Memory B cell (primary cell): ENCODE data around the gene ZNRF1.
A peak's percentile ranks its signal among the peaks of the same experiment; 100 is the strongest.

Experiments used
- ATAC-seq: fragments of 150-1000 bp; cut with Tn5 transposase; 2 replicates; pipeline ENCODE4 v1.10.0; 2021; ENCODE audit warnings: low read depth, mild to moderate bottlenecking, moderate library complexity
- DNase-seq, 2 donors: peaks; one replicate each; pipeline ENCODE4 v3.0.0; 2022; ENCODE audit warnings: low spot score in 2 of 2
- H3K27ac Mint-ChIP-seq: one replicate; pipeline ENCODE4 v1.8.0; 2022; ENCODE audit warnings: mild to moderate bottlenecking, moderate library complexity, mixed read lengths
- H3K27me3 Mint-ChIP-seq: one replicate; pipeline ENCODE4 v1.8.0; 2022; ENCODE audit warnings: mixed read lengths
- H3K36me3 Mint-ChIP-seq: one replicate; pipeline ENCODE4 v1.8.0; 2022; ENCODE audit warnings: mild to moderate bottlenecking, mixed read lengths
- H3K4me1 Mint-ChIP-seq: one replicate; pipeline ENCODE4 v1.8.0; 2022; ENCODE audit warnings: mixed read lengths
- H3K4me3 Mint-ChIP-seq: one replicate; pipeline ENCODE4 v1.8.0; 2022; ENCODE audit warnings: mild to moderate bottlenecking, moderate library complexity, mixed read lengths
- H3K9me3 Mint-ChIP-seq: one replicate; pipeline ENCODE4 v1.8.0; 2022; ENCODE audit warnings: mixed read lengths

Gene ZNRF1

DNA sequence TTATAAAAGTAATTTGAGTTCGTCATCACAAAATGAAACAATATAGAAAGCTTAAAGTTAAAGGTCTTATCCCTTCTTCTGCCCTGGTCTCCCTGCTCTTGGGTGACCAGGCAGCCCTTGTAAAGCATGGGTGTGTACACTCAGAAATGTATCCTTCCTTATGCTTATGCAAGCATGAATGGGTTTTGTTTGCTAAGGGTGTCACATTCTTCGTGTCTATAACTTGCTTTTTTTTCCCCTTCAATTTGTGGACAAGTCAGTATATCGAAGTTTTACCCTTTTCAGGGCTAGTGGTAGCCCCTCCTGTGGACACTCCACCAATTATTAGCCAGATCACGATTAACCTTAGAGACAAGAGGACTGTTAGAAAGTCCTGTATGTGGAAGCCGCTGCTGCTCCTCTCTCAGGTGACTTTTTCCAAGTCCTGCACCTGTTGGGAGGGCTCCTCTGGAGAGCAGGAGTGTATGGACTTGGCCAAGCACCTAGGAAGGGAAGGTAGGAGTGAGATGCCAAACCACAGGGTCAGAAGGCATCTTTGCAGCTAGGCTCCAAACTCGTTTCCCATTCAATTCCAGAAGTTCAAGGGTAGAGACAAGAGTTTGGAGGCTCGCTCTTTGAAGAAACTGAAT is 66.8 kb downstream of the ZNRF1 start:
- no peak overlapping the region for H3K4me3 Mint-ChIP-seq
- no peak overlapping the region for H3K27ac Mint-ChIP-seq
- no peaks in the 10 kb centered on the region for H3K9me3 Mint-ChIP-seq
- ATAC-seq (no peak), DNase-seq (no peak)
- H3K4me1 Mint-ChIP-seq, result no peaks in the 10 kb centered on the region
- peaks cover 1% of the 10 kb centered on the region for H3K36me3 Mint-ChIP-seq
- peaks cover 6% of the 10 kb centered on the region for H3K27me3 Mint-ChIP-seq

DNA sequence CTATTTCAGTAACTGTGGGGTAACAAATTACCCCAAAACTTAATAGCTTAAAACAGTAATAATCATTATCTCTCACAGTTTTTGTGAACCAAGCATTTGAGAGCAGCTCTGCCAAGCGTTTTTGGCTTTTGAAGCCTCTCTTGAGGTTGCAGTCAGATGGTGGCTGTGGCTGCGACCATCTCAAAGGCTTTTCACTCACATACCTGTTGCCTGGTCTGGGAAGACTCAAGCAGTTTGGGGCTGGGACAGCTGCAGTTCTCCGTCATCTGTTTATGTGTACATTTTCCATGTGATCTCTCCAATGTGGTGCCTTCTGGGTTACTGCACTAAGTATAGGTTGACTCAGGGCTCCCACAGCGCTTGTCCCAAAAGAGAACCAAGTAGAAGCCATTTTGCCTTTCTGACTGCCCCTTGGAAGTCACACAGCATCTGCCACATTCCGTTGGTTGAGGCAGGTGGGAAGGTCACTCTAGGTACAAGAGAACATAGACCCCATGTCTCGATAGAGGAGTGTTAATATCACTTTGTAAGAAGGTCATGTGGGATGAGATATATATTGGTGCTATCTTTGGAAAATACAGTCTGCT is 68.1 kb downstream of the ZNRF1 start:
- Mint-ChIP-seq H3K27me3 (peaks cover 8% of the 10 kb centered on the region), H3K4me1 (no peaks in the 10 kb centered on the region), H3K4me3 (no peak overlapping the region), H3K36me3 (peaks cover 1% of the 10 kb centered on the region), H3K27ac (no peak overlapping the region), H3K9me3 (no peaks in the 10 kb centered on the region)
- no peak for DNase-seq
- ATAC-seq, result no peak

DNA sequence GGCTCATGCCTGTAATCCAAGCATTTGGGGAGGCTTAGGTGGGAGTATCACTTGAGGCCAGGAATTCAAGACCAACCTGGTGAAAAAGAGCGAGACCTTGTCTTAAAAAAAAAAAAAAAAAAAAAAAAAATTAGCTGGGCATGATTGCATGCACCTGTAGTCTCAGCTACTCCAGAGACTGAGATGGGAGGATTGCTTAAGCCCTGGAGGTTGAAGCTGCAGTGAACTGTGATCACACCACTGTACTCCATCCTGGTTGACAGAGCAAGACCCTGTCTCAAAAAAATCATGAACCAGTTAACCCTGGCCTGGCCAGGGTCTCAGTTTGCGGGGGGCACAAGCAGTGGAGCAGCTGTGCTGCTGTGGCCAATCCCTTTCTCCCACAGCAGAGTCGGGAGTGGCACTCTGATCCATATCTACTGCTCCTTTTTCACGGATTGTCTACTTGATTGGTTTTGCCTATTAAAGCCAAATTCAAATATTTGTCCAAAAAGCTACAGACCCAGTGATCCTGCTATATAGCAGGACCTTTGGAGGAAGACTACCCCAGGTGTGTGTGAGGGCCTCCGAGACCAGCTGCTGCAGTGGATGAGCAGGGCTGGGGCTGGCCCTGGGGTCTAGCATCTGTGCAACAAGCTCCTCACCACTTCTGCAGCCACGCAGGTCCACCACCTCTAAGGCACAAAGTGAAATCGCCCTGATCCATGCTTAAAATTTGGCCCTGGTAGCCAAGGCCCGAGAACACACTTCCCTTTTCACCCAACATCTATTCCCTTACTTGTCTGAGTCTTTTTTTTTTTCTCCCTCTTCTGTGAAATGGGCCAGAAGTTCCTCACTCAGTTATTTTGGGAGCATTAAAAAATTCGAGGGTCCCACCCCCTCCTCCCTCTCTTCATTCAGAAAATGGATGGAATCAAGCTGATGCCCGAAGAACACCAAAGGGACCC is 69.5 kb downstream of the ZNRF1 start:
- H3K4me3 Mint-ChIP-seq, result no peak overlapping the region
- H3K9me3 Mint-ChIP-seq, result no peaks in the 10 kb centered on the region
- DNase-seq (no peak), ATAC-seq (no peak)
- peaks cover 1% of the 10 kb centered on the region for H3K36me3 Mint-ChIP-seq
- H3K4me1 Mint-ChIP-seq, result peaks cover 1% of the 10 kb centered on the region
- peaks cover 10% of the 10 kb centered on the region for H3K27me3 Mint-ChIP-seq
- no peak overlapping the region for H3K27ac Mint-ChIP-seq

DNA sequence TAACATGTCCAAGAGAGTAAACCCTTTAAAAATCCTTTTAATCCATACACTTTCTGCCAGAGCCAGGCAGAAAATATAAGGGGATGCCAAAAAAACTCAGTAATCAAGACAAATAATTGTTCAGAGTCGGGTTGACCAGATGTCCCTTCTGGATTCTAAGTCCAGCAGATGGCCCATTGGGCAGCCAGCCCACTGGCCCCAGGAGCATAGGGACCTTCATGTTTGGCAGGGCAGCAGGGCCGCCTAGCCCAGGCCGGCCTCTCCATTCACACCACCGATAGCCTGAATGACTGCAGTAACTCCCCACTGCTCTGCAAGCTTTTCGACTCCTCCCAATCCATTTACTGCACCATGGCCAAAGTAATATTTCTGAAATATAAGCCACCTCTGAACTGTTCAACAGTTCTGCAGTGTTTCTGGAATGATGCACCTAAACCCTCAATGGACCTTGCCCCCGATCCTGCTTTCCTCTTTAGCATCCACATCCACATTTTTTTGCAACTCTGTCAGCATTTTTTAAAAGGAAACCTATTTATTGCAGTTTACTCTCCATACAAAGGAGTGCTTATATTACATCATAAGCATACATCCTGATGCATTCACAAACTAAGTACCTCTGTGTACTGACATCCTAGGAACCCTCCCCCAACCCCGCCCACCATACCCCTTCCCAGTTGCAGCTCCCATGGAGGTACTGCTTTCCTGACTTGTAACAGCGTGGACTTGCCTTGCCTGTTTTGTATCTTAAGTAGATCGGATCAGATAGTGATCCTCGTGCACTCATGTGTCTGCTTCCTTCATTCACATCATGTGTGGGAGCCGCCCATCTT is 71.4 kb downstream of the ZNRF1 start:
- Mint-ChIP-seq H3K9me3 (no peaks in the 10 kb centered on the region), H3K36me3 (peaks cover 1% of the 10 kb centered on the region), H3K4me3 (no peak overlapping the region), H3K27ac (no peak overlapping the region), H3K4me1 (peaks cover 10% of the 10 kb centered on the region), H3K27me3 (peaks cover 13% of the 10 kb centered on the region)
- DNase-seq (no peak), ATAC-seq (no peak)

DNA sequence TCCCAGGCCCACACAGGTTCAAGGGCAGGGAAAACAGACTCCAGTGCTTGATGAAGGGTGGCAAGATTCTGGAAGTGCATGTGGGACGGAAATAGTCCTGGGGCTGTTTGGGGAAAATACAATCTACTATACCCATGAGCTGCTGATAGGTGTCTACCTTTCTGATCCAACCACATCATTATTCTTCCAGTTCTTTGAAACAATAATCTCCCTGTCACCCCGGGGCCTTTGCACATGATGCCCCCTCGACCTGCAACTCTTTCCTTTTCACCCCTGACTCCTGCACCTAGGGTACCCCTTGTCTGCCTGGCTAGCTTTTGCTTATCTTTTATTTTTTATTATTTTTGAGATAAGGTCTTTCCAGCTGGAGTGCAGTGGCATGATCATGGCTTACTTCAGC is 72.8 kb downstream of the ZNRF1 start:
- Mint-ChIP-seq H3K36me3 (peaks cover 1% of the 10 kb centered on the region), H3K4me1 (peaks cover 19% of the 10 kb centered on the region)
- no peak for DNase-seq

DNA sequence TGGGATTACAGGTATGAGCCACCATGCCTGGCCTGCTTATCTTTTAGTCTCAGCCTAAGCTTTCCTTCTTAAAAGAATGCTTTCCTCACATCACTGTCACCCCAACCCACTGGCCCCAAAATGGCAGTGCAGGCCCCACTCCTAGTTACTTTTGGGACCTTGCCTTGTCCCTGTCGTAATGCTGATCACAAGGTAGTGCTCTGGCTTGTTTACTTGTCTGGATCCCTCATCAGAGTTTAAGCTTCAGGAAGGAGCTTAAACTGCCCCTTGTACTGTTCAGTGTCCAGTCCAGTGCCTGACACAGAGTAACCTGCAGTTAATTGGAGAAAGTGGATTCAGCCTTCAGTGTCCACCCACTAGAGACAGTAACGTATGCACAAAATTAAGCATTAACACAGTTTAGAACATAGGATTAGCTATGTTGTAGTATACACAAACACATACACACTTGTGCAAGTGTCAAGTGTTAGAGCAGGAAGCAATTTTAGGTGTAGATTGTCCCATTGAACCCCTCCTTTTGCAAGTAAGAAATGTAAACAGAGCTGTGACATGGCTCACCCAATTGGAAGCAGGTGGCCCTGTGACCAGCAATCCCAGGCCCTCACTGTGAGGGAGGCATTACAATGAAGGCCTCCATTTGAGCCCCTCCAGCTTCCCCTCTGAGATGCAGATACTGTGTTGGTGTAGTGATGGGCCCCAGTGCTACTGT is 73.6 kb downstream of the ZNRF1 start:
- Mint-ChIP-seq H3K9me3 (no peaks in the 10 kb centered on the region), H3K27me3 (peaks cover 10% of the 10 kb centered on the region), H3K4me3 (no peak overlapping the region), H3K36me3 (peaks cover 1% of the 10 kb centered on the region), H3K27ac (no peak overlapping the region), H3K4me1 (peaks cover 19% of the 10 kb centered on the region)
- DNase-seq (no peak), ATAC-seq (no peak)

More for the DNA sequence above, 72.8 kb downstream of the ZNRF1 start:
- no peak overlapping the region for H3K4me3 Mint-ChIP-seq
- H3K27ac Mint-ChIP-seq, result no peak overlapping the region
- no peak for ATAC-seq
- H3K9me3 Mint-ChIP-seq, result no peaks in the 10 kb centered on the region
- H3K27me3 Mint-ChIP-seq, result peaks cover 13% of the 10 kb centered on the region

DNA sequence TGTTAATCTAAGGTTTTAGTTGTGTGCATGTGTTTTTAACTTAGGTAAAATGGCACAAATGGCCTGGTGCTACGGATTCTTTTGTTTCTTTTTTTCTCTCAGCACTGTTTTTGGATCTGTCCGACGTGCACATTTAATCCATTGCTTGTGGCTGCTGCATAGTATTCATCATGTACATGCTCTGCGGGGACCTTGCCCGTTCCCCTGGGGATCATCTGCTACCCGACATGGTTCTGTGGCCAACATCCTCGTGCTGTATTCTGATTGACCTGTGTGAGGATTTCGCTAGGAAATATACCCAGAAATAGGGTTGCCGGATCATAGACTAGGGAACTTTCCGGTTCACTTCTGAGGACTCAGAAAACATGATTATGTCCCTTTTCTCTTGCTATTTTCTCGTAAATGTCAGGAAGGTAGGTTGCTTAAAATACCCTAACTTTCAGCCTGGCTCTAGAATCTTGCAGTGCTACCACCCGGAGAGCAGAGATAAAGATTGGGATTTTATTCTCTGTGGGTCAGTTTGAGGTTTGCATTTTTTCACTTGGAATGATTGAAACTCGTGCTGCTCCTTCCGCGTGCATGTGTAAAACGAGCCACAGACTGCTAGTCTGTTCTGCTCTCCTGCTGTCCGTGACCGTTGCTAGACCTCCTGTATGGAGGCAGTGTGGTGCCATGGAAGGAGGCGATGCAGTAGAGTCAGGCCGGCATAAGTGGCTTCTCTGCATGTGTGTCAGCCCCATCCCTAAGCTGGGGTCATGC is 74.9 kb downstream of the ZNRF1 start:
- H3K9me3 Mint-ChIP-seq, result no peaks in the 10 kb centered on the region
- H3K36me3 Mint-ChIP-seq, result peaks cover 1% of the 10 kb centered on the region
- H3K27me3 Mint-ChIP-seq, result peaks cover 14% of the 10 kb centered on the region
- H3K4me1 Mint-ChIP-seq, result peaks cover 19% of the 10 kb centered on the region
- no peak for DNase-seq
- H3K4me3 Mint-ChIP-seq, result no peak overlapping the region
- no peak overlapping the region for H3K27ac Mint-ChIP-seq
- ATAC-seq, result no peak

DNA sequence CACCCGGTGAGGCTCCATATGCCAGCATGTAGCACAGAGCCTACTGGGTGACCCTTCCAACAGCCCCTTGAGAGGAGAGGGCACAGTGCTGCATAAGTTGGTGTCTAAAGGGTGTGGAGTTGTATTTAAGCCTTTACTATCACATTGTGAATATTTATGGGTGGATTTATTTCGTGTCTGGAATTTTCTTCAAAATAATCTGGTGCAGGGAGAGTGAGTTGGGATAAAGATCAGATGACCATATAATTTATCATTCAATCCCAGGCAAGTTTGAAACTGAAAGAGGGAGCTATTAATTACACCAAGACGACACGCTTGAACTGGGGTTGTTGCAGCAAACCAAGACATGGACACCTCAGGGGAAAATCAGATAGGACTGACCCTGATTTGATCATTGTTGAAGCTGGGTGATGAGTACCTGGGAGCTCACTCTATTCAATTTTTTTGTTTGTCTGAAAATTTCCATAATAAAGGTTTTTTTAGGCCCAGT is 75.5 kb downstream of the ZNRF1 start:
- H3K4me3 Mint-ChIP-seq, result no peak overlapping the region
- H3K36me3 Mint-ChIP-seq, result peaks cover 1% of the 10 kb centered on the region
- H3K27me3 Mint-ChIP-seq, result peaks cover 18% of the 10 kb centered on the region
- H3K4me1 Mint-ChIP-seq, result peaks cover 19% of the 10 kb centered on the region
- H3K27ac Mint-ChIP-seq, result no peak overlapping the region
- no peak for DNase-seq
- H3K9me3 Mint-ChIP-seq, result no peaks in the 10 kb centered on the region
- no peak for ATAC-seq

DNA sequence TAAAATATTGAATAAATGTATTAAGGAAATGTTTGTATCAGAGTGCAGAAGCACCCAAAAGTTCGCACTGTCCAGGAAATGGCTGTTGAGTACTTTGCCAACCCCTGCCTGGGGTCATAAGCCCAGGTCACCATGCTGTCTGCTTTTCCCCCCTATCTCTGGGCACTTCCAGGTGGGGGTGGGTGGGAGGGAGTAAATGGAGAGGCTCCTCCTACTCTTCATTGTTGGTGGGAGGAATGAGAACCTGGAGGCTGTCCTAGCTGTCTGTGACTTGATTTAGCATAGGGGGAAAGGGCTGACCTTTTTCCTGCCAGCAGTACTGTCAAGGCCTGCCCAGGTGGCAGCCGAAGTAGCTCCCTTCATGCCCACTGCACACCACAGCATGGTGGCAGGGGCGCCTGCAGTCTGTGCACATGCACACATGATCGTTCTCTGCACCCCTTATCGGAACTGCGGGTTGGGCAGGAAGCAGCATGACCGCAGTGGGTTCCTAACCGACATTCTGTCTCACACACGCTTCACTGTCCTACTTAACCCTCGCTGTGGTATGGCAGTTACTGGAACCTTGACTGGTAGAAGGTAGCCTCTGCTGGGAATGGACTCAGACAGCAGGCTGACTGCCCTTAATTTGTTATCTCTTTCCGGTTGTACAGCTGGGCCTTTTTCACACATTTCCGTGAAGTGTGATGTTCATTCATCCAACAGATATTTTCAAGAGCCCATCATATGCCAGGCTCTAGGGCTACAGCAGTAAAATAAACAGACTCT is 76.3 kb downstream of the ZNRF1 start:
- ATAC-seq (peak; percentile 100), DNase-seq (peak; percentile 45 to 56)
- peak overlapping the region; percentile 39 for H3K4me3 Mint-ChIP-seq
- H3K27me3 Mint-ChIP-seq, result peaks cover 17% of the 10 kb centered on the region
- peaks cover 1% of the 10 kb centered on the region for H3K36me3 Mint-ChIP-seq
- H3K9me3 Mint-ChIP-seq, result no peaks in the 10 kb centered on the region
- H3K4me1 Mint-ChIP-seq, result peaks cover 19% of the 10 kb centered on the region
- H3K27ac Mint-ChIP-seq, result no peak overlapping the region

DNA sequence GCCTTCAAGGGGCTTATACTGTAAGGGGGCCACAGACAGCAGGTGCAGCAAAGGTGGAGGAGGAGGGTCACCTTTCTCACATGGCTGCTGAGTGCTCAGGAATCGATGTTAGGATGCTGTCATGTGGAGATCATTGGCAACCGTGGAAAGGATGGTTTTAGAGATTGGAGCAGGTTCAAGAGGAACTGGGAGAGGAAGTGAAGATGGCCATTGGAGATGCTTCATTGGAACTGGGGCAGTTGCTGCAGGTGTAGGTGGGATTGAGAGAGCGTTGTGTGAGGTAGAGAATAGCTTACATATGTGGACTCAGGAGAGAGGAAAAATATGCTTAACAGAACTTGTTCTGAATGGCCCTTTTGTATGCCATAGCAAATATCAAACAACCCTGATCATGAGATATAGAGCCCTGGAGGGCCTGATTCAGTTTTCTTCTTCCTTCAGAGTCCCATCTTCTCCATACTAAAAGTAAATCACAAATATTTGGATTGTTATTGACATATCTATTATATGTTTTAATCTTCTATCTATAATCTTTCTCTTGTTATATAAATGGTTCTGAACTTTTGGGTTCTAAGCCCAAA is 77.0 kb downstream of the ZNRF1 start:
- peaks cover 19% of the 10 kb centered on the region for H3K4me1 Mint-ChIP-seq
- no peak for ATAC-seq
- H3K27me3 Mint-ChIP-seq, result peaks cover 15% of the 10 kb centered on the region
- no peaks in the 10 kb centered on the region for H3K36me3 Mint-ChIP-seq
- no peak for DNase-seq
- H3K4me3 Mint-ChIP-seq, result peak overlapping the region; percentile 39
- H3K9me3 Mint-ChIP-seq, result no peaks in the 10 kb centered on the region
- H3K27ac Mint-ChIP-seq, result no peak overlapping the region

DNA sequence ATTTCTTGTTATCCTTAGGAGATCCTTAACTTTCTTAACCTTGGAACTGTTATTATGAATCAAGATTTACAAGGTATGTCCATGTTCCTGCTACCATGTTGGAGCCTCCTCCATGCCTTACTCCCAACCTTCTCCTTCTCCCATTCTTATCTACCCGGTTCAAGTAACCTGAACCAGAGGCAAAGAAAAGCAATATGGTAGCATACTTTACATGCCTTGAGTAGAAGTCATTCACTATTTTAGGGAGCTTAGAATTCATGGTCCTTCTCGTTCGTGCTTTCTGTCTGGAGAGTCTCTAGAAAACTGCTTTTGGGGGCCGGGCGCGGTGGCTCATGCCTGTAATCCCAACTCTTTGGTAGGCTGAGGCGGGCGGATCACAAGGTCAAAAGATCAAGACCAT is 80.1 kb downstream of the ZNRF1 start:
- no peak for DNase-seq
- ATAC-seq, result no peak
- Mint-ChIP-seq H3K4me1 (peaks cover 20% of the 10 kb centered on the region), H3K36me3 (no peaks in the 10 kb centered on the region), H3K27ac (no peak overlapping the region), H3K27me3 (peaks cover 18% of the 10 kb centered on the region), H3K4me3 (no peak overlapping the region), H3K9me3 (peaks cover 2% of the 10 kb centered on the region)
